Esophagus squamous epithelium (tissue), 4 donors: Measurements from ENCODE around the gene TMIGD3.

Experiments
- POLR2A ChIP-seq, 4 donors: fragments of 450-650 bp; IDR thresholded peaks; one replicate each; pipeline ENCODE4 v1.6.1; 2017; ENCODE audit warnings: antibody characterized with exemption in 4 of 4, mild to moderate bottlenecking in 4 of 4, moderate library complexity in 3 of 4
- TF ChIP-seq, protein P1 (sequence below), 6 experiments: fragments of 450-650 bp in 4 of 6; fragments of 200-600 bp in 2 of 6; sonication (generic) in 2 of 6; IDR thresholded peaks; one replicate each; pipeline ENCODE4 v1.5.1; 2016 to 2019; ENCODE audit warnings: antibody characterized with exemption in 6 of 6, mild to moderate bottlenecking in 4 of 6, moderate library complexity in 4 of 6

DNA sequence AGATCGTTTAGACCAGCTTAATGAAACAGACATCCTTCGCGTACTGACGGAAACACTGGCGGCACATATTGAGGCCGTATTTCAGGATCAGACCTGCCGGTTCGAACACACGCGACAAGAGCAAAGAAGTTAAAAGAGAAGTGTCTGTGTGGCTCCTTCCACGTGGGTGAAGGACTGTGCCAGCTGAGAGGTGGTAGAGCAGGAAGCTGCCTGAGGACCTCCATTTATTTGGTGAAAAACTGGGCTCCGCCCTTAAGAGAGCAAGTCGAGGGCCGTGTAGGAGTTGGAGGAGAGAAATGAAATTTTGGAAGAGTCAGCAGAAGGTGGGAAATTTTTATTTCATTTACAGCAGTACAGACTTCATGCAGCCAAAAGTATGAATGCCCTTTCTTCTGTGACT lies 38.8 kb upstream of the TMIGD3 start:
- TF ChIP-seq, protein P1, sequence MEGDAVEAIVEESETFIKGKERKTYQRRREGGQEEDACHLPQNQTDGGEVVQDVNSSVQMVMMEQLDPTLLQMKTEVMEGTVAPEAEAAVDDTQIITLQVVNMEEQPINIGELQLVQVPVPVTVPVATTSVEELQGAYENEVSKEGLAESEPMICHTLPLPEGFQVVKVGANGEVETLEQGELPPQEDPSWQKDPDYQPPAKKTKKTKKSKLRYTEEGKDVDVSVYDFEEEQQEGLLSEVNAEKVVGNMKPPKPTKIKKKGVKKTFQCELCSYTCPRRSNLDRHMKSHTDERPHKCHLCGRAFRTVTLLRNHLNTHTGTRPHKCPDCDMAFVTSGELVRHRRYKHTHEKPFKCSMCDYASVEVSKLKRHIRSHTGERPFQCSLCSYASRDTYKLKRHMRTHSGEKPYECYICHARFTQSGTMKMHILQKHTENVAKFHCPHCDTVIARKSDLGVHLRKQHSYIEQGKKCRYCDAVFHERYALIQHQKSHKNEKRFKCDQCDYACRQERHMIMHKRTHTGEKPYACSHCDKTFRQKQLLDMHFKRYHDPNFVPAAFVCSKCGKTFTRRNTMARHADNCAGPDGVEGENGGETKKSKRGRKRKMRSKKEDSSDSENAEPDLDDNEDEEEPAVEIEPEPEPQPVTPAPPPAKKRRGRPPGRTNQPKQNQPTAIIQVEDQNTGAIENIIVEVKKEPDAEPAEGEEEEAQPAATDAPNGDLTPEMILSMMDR (IDR thresholded peaks at IDR 0.05): no peak
- TF ChIP-seq POLR2A (IDR thresholded peaks at IDR 0.05): no peak
